AG10803 (cell line): Measurements from ENCODE around the gene TNFRSF4.
A peak's percentile ranks its signal among the peaks of the same experiment; 100 is the strongest.

Experiments
- DNase-seq: peaks from one replicate; pipeline ENCODE4 v3.0.0; 2010; ENCODE audit warnings: low read depth
- H3K4me3 ChIP-seq: 2 replicates; pipeline ENCODE4 v1.5.1; 2011; ENCODE audit warnings: mild to moderate bottlenecking, low read length, control low read depth
- TF ChIP-seq, protein P1 (sequence below): conservative IDR thresholded peaks from 2 replicates; pipeline ENCODE4 v1.5.1; 2011; ENCODE audit warnings: mild to moderate bottlenecking, low read length, control low read depth, inconsistent platforms

The TNFRSF4 gene

DNA sequence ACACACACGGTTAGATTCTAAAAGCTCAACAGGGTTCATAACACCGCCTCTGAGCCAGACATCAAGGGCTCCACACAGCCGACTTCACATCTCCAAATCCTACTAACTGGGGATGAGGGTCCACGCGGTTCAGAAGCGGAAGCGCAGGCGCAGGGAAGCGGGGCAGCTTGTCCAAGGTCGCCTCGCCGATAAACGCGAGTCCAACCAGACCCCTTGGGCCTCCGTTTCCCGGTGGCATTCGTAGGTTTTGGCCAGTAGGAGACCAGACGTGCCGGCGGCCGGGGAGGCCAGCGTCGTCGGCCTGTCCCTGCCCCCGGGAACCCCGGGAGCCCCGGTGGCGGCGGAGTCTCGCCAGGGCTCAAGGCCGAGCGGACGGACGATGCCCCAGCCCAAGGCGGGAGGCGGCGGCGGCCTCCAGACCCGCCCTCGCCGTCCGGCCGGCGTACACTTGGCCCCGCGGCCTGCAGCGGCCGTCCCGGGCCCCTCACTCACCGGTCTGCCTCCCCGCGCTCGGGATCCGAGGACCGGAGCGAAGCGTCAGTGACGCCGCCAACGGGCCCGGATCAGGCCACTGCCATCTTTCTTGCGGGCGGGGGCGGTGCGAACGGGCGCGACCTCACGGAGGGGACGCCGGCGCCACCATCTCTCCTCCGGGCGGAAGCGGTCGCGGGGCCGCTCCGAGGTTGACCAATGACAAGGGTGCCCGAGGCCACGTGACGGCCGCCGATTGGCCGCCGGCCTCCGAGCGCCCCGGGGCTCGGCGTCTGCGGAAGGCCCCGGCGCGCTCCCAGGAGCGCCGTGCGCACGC lies 17.7 kb upstream of the TNFRSF4 start, which contains the start of gene SDF4:
SDF4 (minus strand) TSS at position 602 of the 808 bp plus-strand sequence. CDS start 3,229 bp downstream, outside the sequence.
- peak within 1 kb of the TSS; percentile 67 for H3K4me3 ChIP-seq
- TF ChIP-seq, protein P1, sequence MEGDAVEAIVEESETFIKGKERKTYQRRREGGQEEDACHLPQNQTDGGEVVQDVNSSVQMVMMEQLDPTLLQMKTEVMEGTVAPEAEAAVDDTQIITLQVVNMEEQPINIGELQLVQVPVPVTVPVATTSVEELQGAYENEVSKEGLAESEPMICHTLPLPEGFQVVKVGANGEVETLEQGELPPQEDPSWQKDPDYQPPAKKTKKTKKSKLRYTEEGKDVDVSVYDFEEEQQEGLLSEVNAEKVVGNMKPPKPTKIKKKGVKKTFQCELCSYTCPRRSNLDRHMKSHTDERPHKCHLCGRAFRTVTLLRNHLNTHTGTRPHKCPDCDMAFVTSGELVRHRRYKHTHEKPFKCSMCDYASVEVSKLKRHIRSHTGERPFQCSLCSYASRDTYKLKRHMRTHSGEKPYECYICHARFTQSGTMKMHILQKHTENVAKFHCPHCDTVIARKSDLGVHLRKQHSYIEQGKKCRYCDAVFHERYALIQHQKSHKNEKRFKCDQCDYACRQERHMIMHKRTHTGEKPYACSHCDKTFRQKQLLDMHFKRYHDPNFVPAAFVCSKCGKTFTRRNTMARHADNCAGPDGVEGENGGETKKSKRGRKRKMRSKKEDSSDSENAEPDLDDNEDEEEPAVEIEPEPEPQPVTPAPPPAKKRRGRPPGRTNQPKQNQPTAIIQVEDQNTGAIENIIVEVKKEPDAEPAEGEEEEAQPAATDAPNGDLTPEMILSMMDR: no peak
- peak; percentile 96 for DNase-seq

GRCh38 chr1:1230656-1231399 lies 16.9 kb upstream of the TNFRSF4 start:
- DNase-seq: peak; percentile 73
- TF ChIP-seq, protein P1: peak; percentile 48
- peak overlapping the region; percentile 67 for H3K4me3 ChIP-seq

DNA sequence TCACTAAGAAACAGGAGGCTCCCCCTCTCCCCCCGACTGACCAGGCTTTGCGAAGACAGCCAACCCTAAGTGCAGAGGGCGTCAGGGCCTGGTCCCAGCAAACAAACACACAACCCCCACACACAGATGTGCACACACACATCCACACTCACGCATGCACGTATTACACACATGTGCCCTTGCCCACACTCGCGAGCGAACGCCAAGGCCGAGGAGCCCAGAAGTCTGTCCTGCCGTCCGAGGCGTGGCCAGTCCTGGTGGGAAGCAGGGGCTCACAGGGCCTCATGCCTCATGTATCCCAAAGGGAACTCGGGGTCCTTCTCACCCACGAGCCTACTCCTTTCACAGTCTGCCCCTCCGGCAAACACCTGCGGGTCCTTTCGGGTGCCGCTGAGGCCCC lies 15.8 kb upstream of the TNFRSF4 start:
- no peak for DNase-seq
- TF ChIP-seq, protein P1: no peak
- H3K4me3 ChIP-seq: no peak overlapping the region

- no peak for DNase-seq
- TF ChIP-seq, protein P1: no peak
- no peak overlapping the region for H3K4me3 ChIP-seq
Observed at GRCh38 chr1:1228596-1229321, 14.8 kb upstream of the TNFRSF4 start.

- no peak overlapping the region for H3K4me3 ChIP-seq
- TF ChIP-seq, protein P1: no peak
- DNase-seq: no peak
Observed at GRCh38 chr1:1228187-1228586, 14.2 kb upstream of the TNFRSF4 start.

DNA sequence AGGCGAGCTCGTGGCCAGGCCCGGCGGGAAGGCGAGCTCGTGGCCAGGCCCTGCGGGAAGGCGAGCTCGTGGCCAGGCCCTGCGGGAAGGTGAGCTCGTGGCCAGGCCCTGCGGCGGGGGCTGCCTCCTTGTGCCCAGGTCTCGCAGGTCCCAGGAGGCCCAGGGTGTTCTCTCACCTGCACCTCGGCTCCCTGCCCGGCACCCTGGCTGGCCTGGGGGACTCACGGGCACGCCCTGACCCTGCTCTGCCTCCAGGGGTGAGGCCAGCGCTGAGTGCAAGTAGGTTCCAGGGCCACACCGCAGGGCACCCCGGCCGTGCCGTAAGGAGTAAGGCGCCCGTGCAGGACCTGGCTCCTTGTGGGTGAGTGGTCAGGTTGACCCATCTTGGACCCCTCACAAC lies 13.4 kb upstream of the TNFRSF4 start:
- H3K4me3 ChIP-seq: no peak overlapping the region
- no peak for DNase-seq
- TF ChIP-seq, protein P1: no peak
